AG04450 (cell line): ENCODE data around the gene ID2. TPM values are rescaled to one million over a fixed set of nuclear protein-coding genes. Genes with fewer than 3 reads are reported as not detected.
A peak's percentile ranks its signal among the peaks of the same experiment; 100 is the strongest.

Experiments used
- CTCF ChIA-PET: fragments of 300-600, 350-600 bp; formaldehyde crosslinking; extraction: SDS; loops from one replicate; lab custom pipeline; 2022; ENCODE audit warnings: antibody characterized with exemption, inconsistent platforms; lab: Charles Lee
- POLR2A ChIA-PET: fragments of 350-600 bp; formaldehyde crosslinking; extraction: SDS; loops from one replicate; lab custom pipeline; 2021; ENCODE audit warnings: antibody characterized with exemption, inconsistent platforms; lab: Yijun Ruan, JAX
- DNase-seq: peaks from one replicate; pipeline ENCODE4 v3.0.0-alpha.2; 2011; ENCODE audit warnings: low read depth, low spot score
- H3K27ac ChIP-seq: one replicate; pipeline ENCODE4 v1.5.1; 2012; ENCODE audit warnings: low read depth, low read length, control low read depth
- H3K27me3 ChIP-seq: one replicate; pipeline ENCODE4 v1.6.0; 2012; ENCODE audit warnings: low read length; ENCODE audit not compliant: control insufficient read depth, insufficient read depth
- H3K4me3 ChIP-seq: 2 replicates; pipeline ENCODE4 v1.5.1; 2011; ENCODE audit warnings: mild to moderate bottlenecking, low read depth, low read length, control low read depth
- H3K9me3 ChIP-seq: 2 replicates; pipeline ENCODE4 v1.5.1; 2012; ENCODE audit warnings: low read length; ENCODE audit not compliant: control insufficient read depth, insufficient read depth
- CTCF ChIP-seq: IDR thresholded peaks from 2 replicates; pipeline ENCODE4 v1.5.1; 2011; ENCODE audit warnings: low read depth, low read length, control low read depth, inconsistent platforms
- polyA plus RNA-seq: library from polyadenylated mRNA; depleted of rRNA; stranded (reverse); fragments of >200 nt; gene quantifications from 2 replicates; pipeline ENCODE4 v1.2.3, GENCODE V29; 2011

Gene ID2
- polyA plus RNA-seq, 1 experiment = 74.3 TPM

- no peaks in the 10 kb centered on the region for H3K9me3 ChIP-seq
- no peak for TF ChIP-seq CTCF
- CTCF ChIA-PET = interaction anchor here (1.4 kb wide), 1 partner anchor 15 kb away, joined by 3 read pairs; no protein-coding TSS in a partner anchor
Measured at GRCh38 chr2:8634466-8635172, 47.2 kb upstream of the ID2 start.

GRCh38 chr2:8636041-8636491, 45.8 kb upstream of the ID2 start:
- H3K4me3 ChIP-seq = no peak overlapping the region
- H3K27me3 ChIP-seq = no peaks in the 10 kb centered on the region
- ChIA-PET POLR2A (interaction anchor here (1.1 to 5.8 kb wide), 4 partner anchors 20 to 45 kb away, joined by 3 to 90 read pairs (median 6); partner anchors contain the start of gene ID2), CTCF (interaction anchor here (0.6 to 0.9 kb wide), 2 partner anchors 30 to 44 kb away, joined by 3 read pairs; no protein-coding TSS in a partner anchor)
- no peak for DNase-seq
- TF ChIP-seq CTCF = no peak
- H3K9me3 ChIP-seq = no peaks in the 10 kb centered on the region
- H3K27ac ChIP-seq = peak overlapping the region; percentile 62

More at GRCh38 chr2:8634466-8635172, 47.2 kb upstream of the ID2 start:
- POLR2A ChIA-PET = interaction anchor here (1.4 to 5.8 kb wide), 5 partner anchors 28 to 90 kb away, joined by 5 to 90 read pairs (median 7); partner anchors contain the start of gene ID2
- no peaks in the 10 kb centered on the region for H3K27me3 ChIP-seq
- no peak for DNase-seq
- peak overlapping the region; percentile 91 for H3K27ac ChIP-seq
- H3K4me3 ChIP-seq = no peak overlapping the region

- H3K27ac ChIP-seq = peak overlapping the region; percentile 62
- H3K9me3 ChIP-seq = no peaks in the 10 kb centered on the region
- H3K27me3 ChIP-seq = no peaks in the 10 kb centered on the region
- H3K4me3 ChIP-seq = peak overlapping the region; percentile 13; the same call in 1 of the 2 replicates
- TF ChIP-seq CTCF = no peak
- ChIA-PET POLR2A (interaction anchor here (1.1 to 5.8 kb wide), 4 partner anchors 19 to 44 kb away, joined by 3 to 90 read pairs (median 6); partner anchors contain the start of gene ID2), CTCF (interaction anchor here (0.6 kb wide), 1 partner anchor 44 kb away, joined by 3 read pairs; no protein-coding TSS in a partner anchor)
- peak; percentile 37 for DNase-seq
Measured at GRCh38 chr2:8636721-8637636, 44.9 kb upstream of the ID2 start.

GRCh38 chr2:8638327-8638726, 43.5 kb upstream of the ID2 start:
- ChIA-PET CTCF (interaction anchor here (1.1 kb wide), 1 partner anchor 1541 kb away, joined by 3 read pairs; no protein-coding TSS in a partner anchor), POLR2A (interaction anchor here (1.0 kb wide), 1 partner anchor 43 kb away, joined by 3 read pairs; the partner anchor contains the start of gene ID2)
- Histone ChIP-seq H3K4me3 (no peak overlapping the region), H3K27me3 (no peaks in the 10 kb centered on the region), H3K9me3 (no peaks in the 10 kb centered on the region), H3K27ac (no peak overlapping the region)
- no peak for DNase-seq
- TF ChIP-seq CTCF = no peak
